Measurements from ENCODE around the gene TOM1L2. TPM values are rescaled to one million over a fixed set of nuclear protein-coding genes. Genes with fewer than 3 reads are reported as not detected.

Gene TOM1L2
- total RNA-seq, 3 donors from 2014 or later, result 5.5 to 6.6 (median 5.5) TPM

GRCh38 chr17:17798573-17799255, 173.5 kb downstream of the TOM1L2 start:
- no peak overlapping the region for H3K4me3 Mint-ChIP-seq
- DNase-seq (no peak), ATAC-seq (no peak)
- H3K27me3 Mint-ChIP-seq (ENCODE audit: low read depth), result no peaks in the 10 kb centered on the region
- H3K36me3 Mint-ChIP-seq (ENCODE audit: insufficient read depth), result no peaks in the 10 kb centered on the region
- H3K9me3 Mint-ChIP-seq, result no peaks in the 10 kb centered on the region
- H3K4me1 Mint-ChIP-seq (ENCODE audit: low read depth), result peaks cover 4% of the 10 kb centered on the region

DNA sequence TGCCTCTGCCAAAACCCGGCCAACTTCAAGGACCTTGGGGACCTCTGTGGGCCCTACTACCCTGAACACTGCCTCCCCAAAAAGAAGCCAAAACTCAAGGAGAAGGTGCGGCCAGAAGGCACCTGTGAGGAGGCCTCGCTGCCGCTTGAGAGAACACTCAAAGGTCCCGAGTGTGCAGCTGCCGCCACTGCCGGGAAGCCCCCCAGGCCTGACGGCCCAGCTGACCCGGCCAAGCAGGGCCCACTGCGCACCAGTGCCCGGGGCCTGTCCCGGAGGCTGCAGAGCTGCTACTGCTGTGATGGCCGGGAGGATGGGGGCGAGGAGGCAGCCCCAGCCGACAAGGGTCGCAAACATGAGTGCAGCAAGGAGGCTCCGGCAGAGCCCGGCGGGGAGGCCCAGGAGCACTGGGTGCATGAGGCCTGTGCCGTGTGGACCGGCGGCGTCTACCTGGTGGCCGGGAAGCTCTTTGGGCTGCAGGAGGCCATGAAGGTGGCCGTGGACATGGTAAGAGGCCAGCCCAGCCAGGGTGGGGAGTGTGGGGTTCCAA, 174.1 kb downstream of the TOM1L2 start:
- no peak for DNase-seq
- Mint-ChIP-seq H3K9me3 (no peaks in the 10 kb centered on the region), H3K4me3 (no peak overlapping the region), H3K36me3 (ENCODE audit: insufficient read depth) (no peaks in the 10 kb centered on the region), H3K27me3 (ENCODE audit: low read depth) (no peaks in the 10 kb centered on the region), H3K4me1 (ENCODE audit: low read depth) (peaks cover 10% of the 10 kb centered on the region)
- ATAC-seq, result no peak

DNA sequence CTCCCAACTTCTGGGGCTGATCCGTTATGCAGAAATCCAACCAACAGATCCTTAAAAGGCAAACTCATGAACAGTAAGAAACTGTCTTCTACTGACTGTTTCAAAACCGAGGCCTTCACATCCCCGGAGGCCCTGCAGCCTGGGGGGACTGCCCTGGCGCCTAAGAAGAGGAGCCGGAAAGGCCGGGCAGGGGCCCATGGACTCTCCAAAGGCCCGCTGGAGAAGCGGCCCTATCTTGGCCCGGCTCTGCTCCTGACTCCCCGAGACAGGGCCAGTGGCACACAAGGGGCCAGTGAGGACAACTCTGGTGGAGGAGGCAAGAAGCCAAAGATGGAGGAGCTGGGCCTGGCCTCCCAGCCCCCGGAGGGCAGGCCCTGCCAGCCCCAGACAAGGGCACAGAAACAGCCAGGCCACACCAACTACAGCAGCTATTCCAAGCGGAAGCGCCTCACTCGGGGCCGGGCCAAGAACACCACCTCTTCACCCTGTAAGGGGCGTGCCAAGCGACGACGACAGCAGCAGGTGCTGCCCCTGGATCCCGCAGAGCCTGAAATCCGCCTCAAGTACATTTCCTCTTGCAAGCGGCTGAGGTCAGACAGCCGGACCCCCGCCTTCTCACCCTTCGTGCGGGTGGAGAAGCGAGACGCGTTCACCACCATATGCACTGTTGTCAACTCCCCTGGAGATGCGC, 174.9 kb downstream of the TOM1L2 start:
- Mint-ChIP-seq H3K9me3 (no peaks in the 10 kb centered on the region), H3K27me3 (ENCODE audit: low read depth) (no peaks in the 10 kb centered on the region), H3K4me1 (ENCODE audit: low read depth) (peaks cover 16% of the 10 kb centered on the region), H3K4me3 (no peak overlapping the region), H3K36me3 (ENCODE audit: insufficient read depth) (no peaks in the 10 kb centered on the region)
- DNase-seq (no peak), ATAC-seq (no peak)

DNA sequence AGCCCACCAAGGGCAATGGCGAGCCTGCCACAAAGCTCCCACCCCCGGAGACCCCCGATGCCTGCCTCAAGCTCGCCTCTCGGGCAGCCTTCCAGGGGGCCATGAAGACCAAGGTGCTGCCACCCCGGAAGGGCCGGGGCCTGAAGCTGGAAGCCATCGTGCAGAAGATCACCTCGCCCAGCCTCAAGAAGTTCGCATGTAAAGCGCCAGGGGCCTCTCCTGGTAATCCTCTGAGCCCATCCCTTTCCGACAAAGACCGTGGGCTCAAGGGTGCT, 175.5 kb downstream of the TOM1L2 start:
- no peaks in the 10 kb centered on the region for H3K36me3 Mint-ChIP-seq (ENCODE audit: insufficient read depth)
- H3K9me3 Mint-ChIP-seq, result no peaks in the 10 kb centered on the region
- H3K4me1 Mint-ChIP-seq (ENCODE audit: low read depth), result peaks cover 21% of the 10 kb centered on the region
- no peak for ATAC-seq
- no peaks in the 10 kb centered on the region for H3K27me3 Mint-ChIP-seq (ENCODE audit: low read depth)
- DNase-seq, result no peak
- no peak overlapping the region for H3K4me3 Mint-ChIP-seq

GRCh38 chr17:17795946-17796786, 176.0 kb downstream of the TOM1L2 start:
- peaks cover 21% of the 10 kb centered on the region for H3K4me1 Mint-ChIP-seq (ENCODE audit: low read depth)

GRCh38 chr17:17795296-17795695, 176.9 kb downstream of the TOM1L2 start:
- H3K4me1 Mint-ChIP-seq (ENCODE audit: low read depth), result peaks cover 21% of the 10 kb centered on the region
- H3K4me3 Mint-ChIP-seq, result no peak overlapping the region
- H3K27me3 Mint-ChIP-seq (ENCODE audit: low read depth), result no peaks in the 10 kb centered on the region
- H3K36me3 Mint-ChIP-seq (ENCODE audit: insufficient read depth), result no peaks in the 10 kb centered on the region
- no peak for ATAC-seq
- DNase-seq, result no peak
- no peaks in the 10 kb centered on the region for H3K9me3 Mint-ChIP-seq

More at GRCh38 chr17:17795946-17796786, 176.0 kb downstream of the TOM1L2 start:
- H3K27me3 Mint-ChIP-seq (ENCODE audit: low read depth), result no peaks in the 10 kb centered on the region
- H3K4me3 Mint-ChIP-seq, result no peak overlapping the region
- no peaks in the 10 kb centered on the region for H3K36me3 Mint-ChIP-seq (ENCODE audit: insufficient read depth)
- ATAC-seq (no peak), DNase-seq (no peak)
- H3K9me3 Mint-ChIP-seq, result no peaks in the 10 kb centered on the region

DNA sequence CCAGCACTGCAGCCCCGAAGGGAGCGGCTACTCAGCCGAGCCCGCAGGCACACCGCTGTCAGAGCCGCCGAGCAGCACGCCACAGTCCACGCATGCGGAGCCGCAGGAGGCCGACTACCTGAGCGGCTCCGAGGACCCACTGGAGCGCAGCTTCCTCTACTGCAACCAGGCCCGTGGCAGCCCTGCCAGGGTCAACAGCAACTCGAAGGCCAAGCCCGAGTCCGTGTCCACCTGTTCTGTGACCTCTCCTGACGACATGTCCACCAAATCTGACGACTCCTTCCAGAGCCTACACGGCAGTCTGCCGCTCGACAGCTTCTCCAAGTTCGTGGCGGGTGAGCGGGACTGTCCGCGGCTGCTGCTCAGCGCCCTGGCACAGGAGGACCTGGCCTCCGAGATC, 177.8 kb downstream of the TOM1L2 start:
- DNase-seq (no peak), ATAC-seq (no peak)
- Mint-ChIP-seq H3K4me1 (ENCODE audit: low read depth) (peaks cover 21% of the 10 kb centered on the region), H3K4me3 (no peak overlapping the region), H3K36me3 (ENCODE audit: insufficient read depth) (no peaks in the 10 kb centered on the region), H3K9me3 (no peaks in the 10 kb centered on the region), H3K27me3 (ENCODE audit: low read depth) (no peaks in the 10 kb centered on the region)

Other genes starting within 250 kb of the TOM1L2 start
- gene SREBF1, start 135.4 kb downstream of the TOM1L2 start, total RNA-seq, result 10 to 100 TPM; 34.3 to 44.0 (median 34.6) TPM
- 1 to 10 TPM in 1 of 3 donors, under 1 TPM in 2; 0.49 to 1.3 (median 0.55) TPM for gene DRC3, start 462 bp upstream of the TOM1L2 start, total RNA-seq
- gene ATPAF2, start 66.8 kb upstream of the TOM1L2 start, total RNA-seq, result 10 to 100 TPM; 27.3 to 33.7 (median 33.4) TPM
- gene GID4, start 67.0 kb upstream of the TOM1L2 start, total RNA-seq, result 1 to 10 TPM; 7.6 to 8.4 (median 8.3) TPM
- gene DRG2, start 115.5 kb upstream of the TOM1L2 start, total RNA-seq, result 10 to 100 TPM; 68.5 to 72.0 (median 70.6) TPM
- under 1 TPM; 0.11 to 0.24 (median 0.23) TPM for gene MYO15A, start 136.4 kb upstream of the TOM1L2 start, total RNA-seq
- gene ALKBH5, start 211.4 kb upstream of the TOM1L2 start, total RNA-seq, result 100 to 1,000 TPM; 112 to 120 (median 114) TPM

All from activated T-cell treated with anti-CD3 and anti-CD28 coated beads, Interleukin-2, amount 50 U/mL, for 4 hours (primary cell).